DMS79 treated with DMSO at 0.1 percent for 48 hours (cell line): ENCODE results near the gene PPP2R5C.
A peak's percentile ranks its signal among the peaks of the same experiment; 100 is the strongest.

ENCODE experiments used
- DNase-seq: peaks from one replicate; lab custom pipeline; 2025; lab: John Stamatoyannopoulos, UW

Gene PPP2R5C

GRCh38 chr14:101755591-101756324 lies 5.8 kb upstream of the PPP2R5C start:
- no peak for DNase-seq

- DNase-seq: no peak
Measured at GRCh38 chr14:101757064-101757838, 4.3 kb upstream of the PPP2R5C start.

- no peak for DNase-seq
Measured at GRCh38 chr14:101757839-101758211, 3.7 kb upstream of the PPP2R5C start.

GRCh38 chr14:101758913-101759593 lies 2.5 kb upstream of the PPP2R5C start:
- peak; percentile 15 for DNase-seq

- DNase-seq: peak; percentile 95
Measured at GRCh38 chr14:101760138-101761011, 1.1 kb upstream of the PPP2R5C start.

- DNase-seq: no peak
Measured at GRCh38 chr14:101761881-101762529, 496 bp downstream of the PPP2R5C start.

- no peak for DNase-seq
Measured at GRCh38 chr14:101762530-101763101, 1.1 kb downstream of the PPP2R5C start.

GRCh38 chr14:101763941-101764709 lies 2.6 kb downstream of the PPP2R5C start:
- DNase-seq: no peak

GRCh38 chr14:101767618-101768362 lies 6.3 kb downstream of the PPP2R5C start:
- DNase-seq: no peak

GRCh38 chr14:101770183-101770582 lies 8.7 kb downstream of the PPP2R5C start:
- DNase-seq: no peak

GRCh38 chr14:101772770-101773169 lies 11.3 kb downstream of the PPP2R5C start:
- DNase-seq: no peak

GRCh38 chr14:101773378-101773777 lies 11.9 kb downstream of the PPP2R5C start:
- no peak for DNase-seq

GRCh38 chr14:101774006-101774795 lies 12.7 kb downstream of the PPP2R5C start:
- no peak for DNase-seq

GRCh38 chr14:101774814-101775213 lies 13.3 kb downstream of the PPP2R5C start:
- no peak for DNase-seq

GRCh38 chr14:101775826-101776225 lies 14.3 kb downstream of the PPP2R5C start:
- no peak for DNase-seq

GRCh38 chr14:101776344-101776743 lies 14.8 kb downstream of the PPP2R5C start:
- no peak for DNase-seq

GRCh38 chr14:101780390-101780789 lies 18.9 kb downstream of the PPP2R5C start:
- no peak for DNase-seq

- DNase-seq: no peak
Measured at GRCh38 chr14:101780887-101781239, 19.4 kb downstream of the PPP2R5C start.
